Heart right ventricle (tissue), 16 donors: ENCODE results near the gene ENTPD7. TPM values are rescaled to one million over a fixed set of nuclear protein-coding genes. Genes with fewer than 3 reads are reported as not detected.

ENCODE experiments used
- ATAC-seq, 8 donors: fragments of 200-7000 bp; cut with Tn5 transposase; one replicate each; pipeline ENCODE4 v1.9.1; 2020; ENCODE audit warnings: mild to moderate bottlenecking in 8 of 8, moderate library complexity in 8 of 8, moderate number of reproducible peaks in 1 of 8
- DNase-seq, 2 donors: peaks; one replicate each; pipeline ENCODE4 v3.0.0-alpha.2; 2020
- H3K27ac ChIP-seq, 10 donors: fragments of 200-600 bp; sonication (generic) in 2 of 10; one replicate each; pipeline versions ENCODE4 v1.5.0 to v1.8.0; 2020 to 2022; ENCODE audit warnings: mild to moderate bottlenecking in 3 of 10
- H3K27me3 ChIP-seq, 7 donors: fragments of 200-600 bp; one replicate each; pipeline ENCODE4 v1.8.0; 2021 to 2022; ENCODE audit warnings: mild to moderate bottlenecking in 2 of 7
- H3K36me3 ChIP-seq, 9 donors: fragments of 200-600 bp; sonication (generic) in 1 of 9; one replicate each; pipeline versions ENCODE4 v1.5.0 to v1.8.0; 2020 to 2022; ENCODE audit warnings: mild to moderate bottlenecking in 2 of 9
- H3K4me1 ChIP-seq, 9 donors: fragments of 200-600 bp; sonication (generic) in 1 of 9; one replicate each; pipeline versions ENCODE4 v1.5.0 to v1.8.0; 2020 to 2022; ENCODE audit warnings: mild to moderate bottlenecking in 4 of 9
- H3K4me3 ChIP-seq, 10 donors: fragments of 200-600 bp; sonication (generic) in 2 of 10; one replicate each; pipeline versions ENCODE4 v1.5.0 to v1.8.0; 2020 to 2022; ENCODE audit warnings: mild to moderate bottlenecking in 7 of 10, moderate library complexity in 2 of 10
- H3K9me3 ChIP-seq, 11 donors: fragments of 200-600 bp in 10 of 11; sonication (generic) in 2 of 11; one replicate each; pipeline versions ENCODE4 v1.5.0 to v1.8.0; 2013 to 2022; ENCODE audit warnings: mild to moderate bottlenecking in 2 of 11, control low read depth in 1 of 11, moderate library complexity in 1 of 11
- CTCF ChIP-seq, 9 donors: fragments of 200-600 bp; sonication (generic) in 2 of 9; IDR thresholded peaks; one replicate each; pipeline versions ENCODE4 v1.5.0 to v1.8.0; 2021 to 2022; ENCODE audit warnings: antibody characterized with exemption in 9 of 9, mild to moderate bottlenecking in 5 of 9, moderate library complexity in 1 of 9
- WGBS, 2 donors: extraction: QIAGEN DNeasy Blood & Tissue Kit; methylation state at CpG; one replicate each; pipeline ENCODE4 v1.1.7; 2013; ENCODE audit warnings: inconsistent platforms in 1 of 2; 5-methylcytosine and 5-hydroxymethylcytosine counted together
- intact Hi-C, 10 donors: fragments of 100-400 bp; cut with DNase I; formaldehyde crosslinking; loops; one replicate each; pipeline versions ENCODE4 v1.11.1 to v1.14.2; 2022
- polyA plus RNA-seq, 2 donors: library from polyadenylated mRNA; stranded (reverse); fragments of 200-250 nt; gene quantifications; one replicate each; pipeline ENCODE4 v1.2.3, GENCODE V29; 2013
- total RNA-seq, 10 donors: library from RNA; stranded (reverse); fragmentation: NEBNext Ultra II Directional in 3 of 10; extraction: Animal tissue kit (Norgen Biotek cat#: 25700) in 3 of 10; gene quantifications; one replicate each; pipeline versions ENCODE4 v1.2.1 to v1.2.4, GENCODE V29; 2021 to 2023
- donor health status: Arrhythmogenic right ventricular cardiomyopathy.
- donor health status: ischemic (EF 13 %, LVEDD 7.1; RV severe dilation, severe dysfunction).
- donor health status: healthy with polysubstance abuse.
- donor health status: DM: no; HTN: yes; CAD: no.
- donor health status: DM: no; HTN: no; CAD: no.
- donor health status: ischemic (EF 25% LVEDD 6.9; RV normal size, moderate dysfunction).
- donor health status: ischemic (EF 25% LVEDD 5.7; RV mildly dilated, moderate dysfunction).
- donor health status: healthy.
- donor health status: DM: yes; HTN: yes; CAD: no.
- donor health status: Ischemic cardiomyopathy.
- donor health status: ischemic (EF 35%, LVEDD 5.7; RV mildly dilated, moderate dysfunction).
- donor health status: nonischemic (EF 11% LVEDD 7.7; RV severe dilation, severe dysfunction).
- donor health status: DM: yes; HTN: yes; CAD: no.
- donor health status: PGD.
- donor health status: ischemic (EF 29% LVEDD 5.4; RV normal size, mild dysfunction).
- donor health status: nonischemic (EF 23%, LVEDD 6.1; RV moderate dilation, normal function).

ENTPD7 gene
- total and polyA plus RNA-seq, 12 donors = 0.22 to 3.8 (median 2.3) TPM

- 98 to 100% methylated on average over 2 of the region's 2 CpGs for WGBS, 2 donors
These were observed 81.0 kb downstream of the ENTPD7 start for GRCh38 chr10:99740260-99740659.

GRCh38 chr10:99740933-99741559, 81.7 kb downstream of the ENTPD7 start:
- TF ChIP-seq CTCF (IDR thresholded peaks at IDR 0.05) = no peak
- Histone ChIP-seq H3K27me3 (no peaks in the 10 kb centered on the region), H3K36me3 (peaks cover 0 to 100% (median 50%) of the 10 kb centered on the region in 9 donors), H3K27ac (no peak overlapping the region), H3K9me3 (peaks cover 0 to 27% (median 12%) of the 10 kb centered on the region in 11 donors), H3K4me3 (no peak overlapping the region), H3K4me1 (peaks cover 0 to 34% (median 1%) of the 10 kb centered on the region in 9 donors)
- intact Hi-C loops = no loop called here
- WGBS, 2 donors = 95 to 98% methylated on average over 3 of the region's 3 CpGs
- ATAC-seq = no peak
- DNase-seq = no peak

More at GRCh38 chr10:99740260-99740659, 81.0 kb downstream of the ENTPD7 start:
- H3K27ac ChIP-seq = no peak overlapping the region
- TF ChIP-seq CTCF (IDR thresholded peaks at IDR 0.05) = no peak
- H3K36me3 ChIP-seq = peaks cover 0 to 95% (median 49%) of the 10 kb centered on the region in 9 donors
- ATAC-seq = no peak
- H3K4me1 ChIP-seq = peaks cover 0 to 38% (median 3%) of the 10 kb centered on the region in 9 donors
- intact Hi-C loops = no loop called here
- no peak overlapping the region for H3K4me3 ChIP-seq
- no peaks in the 10 kb centered on the region for H3K27me3 ChIP-seq
- DNase-seq = no peak
- H3K9me3 ChIP-seq = peaks cover 0 to 27% (median 12%) of the 10 kb centered on the region in 11 donors

GRCh38 chr10:99742254-99742653, 82.9 kb downstream of the ENTPD7 start:
- peak overlapping the region in 4 of 10 donors; percentile 7 to 50 (median 27) for H3K27ac ChIP-seq
- peaks cover 0 to 27% (median 12%) of the 10 kb centered on the region in 11 donors for H3K9me3 ChIP-seq
- peaks cover 0 to 100% (median 53%) of the 10 kb centered on the region in 9 donors for H3K36me3 ChIP-seq
- peaks cover 0 to 30% (median 0%) of the 10 kb centered on the region in 9 donors for H3K4me1 ChIP-seq
- intact Hi-C loops = no loop called here
- DNase-seq (no peak), ATAC-seq (no peak)
- H3K4me3 ChIP-seq = no peak overlapping the region
- TF ChIP-seq CTCF (IDR thresholded peaks at IDR 0.05) = no peak
- H3K27me3 ChIP-seq = no peaks in the 10 kb centered on the region

- no peak for DNase-seq
- intact Hi-C loops = no loop called here
- Histone ChIP-seq H3K27ac (peak overlapping the region in 5 of 10 donors; percentile 7 to 50 (median 23)), H3K4me3 (no peak overlapping the region), H3K27me3 (no peaks in the 10 kb centered on the region), H3K9me3 (peaks cover 0 to 27% (median 12%) of the 10 kb centered on the region in 11 donors), H3K4me1 (peaks cover 0 to 30% (median 0%) of the 10 kb centered on the region in 9 donors), H3K36me3 (peaks cover 0 to 100% (median 53%) of the 10 kb centered on the region in 9 donors)
- WGBS, 2 donors = 75 to 77% methylated on average over 2 of the region's 2 CpGs
- TF ChIP-seq CTCF (IDR thresholded peaks at IDR 0.05) = no peak
- peak in 3 of 8 donors; percentile 25 to 52 (median 37) for ATAC-seq
These were observed 83.4 kb downstream of the ENTPD7 start for GRCh38 chr10:99742701-99743100.
